GM12891 (cell line): ENCODE results near the gene B3GLCT.
"Not testable (repeated sequence)": the region's sequence is repeated elsewhere in the genome, so short reads cannot be mapped to it uniquely, and the experiment has no call there.

Experiments used
- PAX5 ChIP-seq: IDR thresholded peaks from 2 replicates; pipeline ENCODE4 v1.6.1; 2011; ENCODE audit warnings: low read length, moderate library complexity, mild to moderate bottlenecking; ENCODE audit not compliant: insufficient read depth, severe bottlenecking
- POLR2A ChIP-seq: IDR thresholded peaks from 2 replicates; pipeline ENCODE4 v1.6.1; 2011; ENCODE audit warnings: low read depth, low read length, control low read depth
- POLR2AphosphoS5 ChIP-seq: IDR thresholded peaks from 2 replicates; pipeline ENCODE4 v1.6.1; 2011; ENCODE audit warnings: low read depth, low read length, control low read depth
- TAF1 ChIP-seq: IDR thresholded peaks from 2 replicates; pipeline ENCODE4 v1.6.1; 2011; ENCODE audit warnings: low read depth, low read length, control low read depth

DNA sequence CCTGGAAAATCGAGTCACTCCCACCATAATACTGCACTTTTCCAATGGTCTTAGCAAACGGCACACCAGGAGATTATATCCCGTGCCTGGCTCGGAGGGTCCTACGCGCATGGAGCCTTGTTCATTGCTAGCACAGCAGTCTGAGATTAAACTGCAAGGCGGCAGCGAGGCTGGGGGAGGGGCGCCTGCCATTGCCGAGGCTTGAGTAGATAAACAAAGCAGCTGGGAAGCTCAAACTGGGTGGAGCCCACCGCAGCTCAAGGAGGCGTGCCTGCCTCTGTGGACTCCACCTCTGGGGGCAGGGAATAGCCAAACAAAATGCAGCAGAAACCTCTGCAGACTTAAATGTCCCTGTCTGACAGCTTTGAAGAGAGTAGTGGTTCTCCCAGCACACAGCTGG, 141.1 kb downstream of the B3GLCT start:
- TF ChIP-seq POLR2AphosphoS5, PAX5, POLR2A, TAF1: not testable (repeated sequence)
